Right forelimb (tissue), 1 donor: ENCODE data around the gene SLFN12.
A peak's percentile ranks its signal among the peaks of the same experiment; 100 is the strongest.
"Not testable (repeated sequence)": the region's sequence is repeated elsewhere in the genome, so short reads cannot be mapped to it uniquely, and the experiment has no call there.

Experiments used
- DNase-seq: peaks from one replicate; pipeline ENCODE4 v3.0.0-alpha.2; 2018

The SLFN12 gene

DNA sequence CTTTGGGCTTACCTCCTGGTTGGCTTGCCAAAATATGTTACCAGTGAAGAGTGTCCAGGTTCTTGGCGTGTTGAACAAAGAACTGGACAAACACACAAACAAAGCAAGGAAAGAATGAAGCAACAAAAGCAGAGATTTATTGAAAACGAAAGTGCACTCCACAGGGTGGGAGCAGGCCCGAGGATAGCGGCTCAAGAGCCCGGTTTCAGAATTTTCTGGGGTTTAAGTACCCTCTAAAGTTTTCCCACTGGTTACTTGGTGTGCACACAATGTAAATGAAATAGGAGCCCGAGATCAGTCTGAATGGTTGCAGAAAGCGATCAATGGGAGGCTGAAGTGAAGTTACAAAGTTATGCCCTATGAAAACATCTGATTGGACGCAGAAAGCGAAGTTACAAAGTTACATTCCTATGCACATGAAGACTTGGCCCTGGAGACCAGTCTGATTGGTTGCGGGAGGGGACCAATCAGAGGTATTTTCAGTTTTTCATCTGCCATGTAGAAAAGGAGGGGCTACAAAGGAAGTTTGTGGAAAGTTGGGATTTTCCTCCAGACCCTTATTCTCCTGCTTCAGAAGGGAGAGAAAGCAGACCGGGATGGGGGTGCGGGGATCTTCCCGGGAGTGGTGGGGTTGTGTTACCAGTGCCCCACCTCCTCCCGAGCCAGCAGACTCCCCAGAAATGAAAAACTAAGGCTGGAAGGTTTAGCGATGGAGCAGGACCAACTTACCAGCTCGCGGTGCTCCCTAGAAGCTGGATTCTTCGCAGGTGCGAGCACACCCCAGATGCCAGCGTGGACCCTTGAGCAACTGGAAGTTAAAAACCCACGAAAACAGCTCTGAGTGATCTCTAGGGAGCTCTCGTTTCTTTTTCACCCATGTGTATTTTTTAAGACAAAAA lies at the start of gene SLFN12:
Gene SLFN12 (minus strand): TSS at position 325 of the 899 bp plus-strand sequence. CDS start 9,472 bp downstream, outside the sequence.
- peak; percentile 80 for DNase-seq

DNA sequence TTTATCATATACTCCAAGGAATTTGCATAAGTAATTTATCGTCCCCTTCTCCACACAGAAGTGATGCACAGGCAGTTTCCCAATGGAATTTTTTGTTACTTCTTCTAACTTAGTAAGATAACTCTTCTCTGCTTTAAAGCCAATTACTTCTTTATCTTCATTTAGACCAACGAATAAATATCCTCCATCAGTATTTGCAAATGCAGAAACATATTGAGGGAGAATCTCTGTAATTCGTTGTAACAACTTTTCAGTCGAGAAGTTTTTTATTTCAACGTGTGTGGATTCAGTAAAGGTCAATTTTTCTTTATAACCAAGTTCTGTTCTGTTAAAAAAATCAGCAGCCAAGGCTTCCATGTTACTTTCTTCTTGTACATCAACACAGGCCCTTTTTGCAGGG lies 47.0 kb upstream of the SLFN12 start:
- no peak for DNase-seq

DNA sequence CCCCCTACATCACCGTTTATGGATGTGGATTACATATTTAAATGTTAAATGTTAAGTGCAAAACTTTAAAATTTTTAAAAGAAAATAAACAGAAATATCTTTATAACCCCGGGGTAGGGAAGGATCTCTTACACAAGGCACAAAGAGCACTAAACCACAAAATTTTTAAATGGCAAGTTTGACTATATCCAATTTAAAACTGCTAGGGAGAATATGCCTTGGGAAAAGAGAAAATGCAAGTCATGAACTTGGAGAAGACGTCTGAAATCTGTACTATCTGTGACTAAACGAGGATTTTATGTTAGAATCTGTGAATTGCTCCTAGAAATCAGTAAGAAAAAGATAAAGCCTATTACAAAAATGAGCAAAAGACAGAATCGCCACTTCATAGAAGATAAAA lies 44.9 kb upstream of the SLFN12 start:
- DNase-seq: no peak

DNA sequence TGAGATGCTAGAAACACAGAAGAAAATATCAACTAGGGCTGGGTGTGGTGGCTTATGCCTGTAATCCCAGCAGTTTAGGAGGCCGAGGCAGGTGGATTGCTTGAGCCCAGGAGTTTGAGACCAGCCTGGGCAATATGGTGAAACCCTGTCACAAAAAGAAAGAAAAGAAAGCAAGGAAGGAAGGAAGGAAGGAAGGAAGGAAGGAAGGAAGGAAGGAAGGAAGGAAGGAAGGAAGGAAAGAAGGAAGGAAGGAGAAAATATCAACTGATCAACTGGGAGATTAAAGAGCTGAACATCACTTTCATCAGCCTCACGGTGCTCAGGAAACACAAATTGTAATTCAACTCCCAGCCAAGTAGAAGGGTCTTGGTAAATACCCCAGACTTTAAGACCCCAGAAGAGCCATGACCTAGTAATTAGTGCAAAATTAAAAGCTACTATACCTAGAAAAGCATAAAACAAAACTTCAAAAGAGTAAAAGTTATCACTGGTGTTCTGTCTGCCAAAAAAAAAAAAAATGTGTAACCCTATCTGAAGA lies 44.1 kb upstream of the SLFN12 start:
- no peak for DNase-seq

DNA sequence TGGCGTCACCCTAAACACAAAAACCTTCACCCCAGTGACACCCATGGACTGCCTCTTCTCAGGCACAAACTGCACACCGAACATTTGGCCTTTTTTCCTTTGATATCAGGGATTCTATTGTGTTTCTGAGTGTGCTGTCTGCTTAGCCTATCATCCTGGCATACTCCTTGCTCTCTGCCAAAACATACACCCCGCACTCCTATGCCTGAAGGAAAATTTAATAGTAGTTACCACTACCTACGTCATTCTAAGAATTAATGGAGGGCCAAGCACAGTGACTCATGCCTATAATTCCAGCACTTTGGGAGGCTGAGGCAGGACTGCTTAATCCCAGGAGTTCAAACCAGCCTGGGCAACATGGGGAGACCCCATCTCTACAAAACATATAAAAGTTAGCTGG lies 36.2 kb upstream of the SLFN12 start:
- no peak for DNase-seq

DNA sequence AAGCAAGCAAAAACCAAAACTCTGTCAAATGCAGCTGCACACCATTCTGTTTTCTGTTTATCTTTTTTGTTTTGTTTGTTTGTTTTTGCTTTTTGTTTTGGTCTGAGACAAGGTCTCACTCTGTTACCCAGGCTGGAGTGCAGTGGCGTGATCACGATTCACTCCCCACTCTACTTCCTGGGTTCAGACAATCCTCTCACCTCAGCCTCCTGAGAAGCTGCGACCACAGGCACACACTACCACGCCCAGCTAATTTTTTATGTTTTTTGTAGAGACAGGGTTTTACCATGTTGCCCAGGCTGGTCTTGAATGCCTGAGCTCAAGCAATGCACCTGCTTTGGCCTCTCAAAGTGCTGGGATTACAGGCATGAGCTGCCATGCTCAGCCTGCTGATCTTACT lies 35.5 kb upstream of the SLFN12 start:
- no peak for DNase-seq

DNA sequence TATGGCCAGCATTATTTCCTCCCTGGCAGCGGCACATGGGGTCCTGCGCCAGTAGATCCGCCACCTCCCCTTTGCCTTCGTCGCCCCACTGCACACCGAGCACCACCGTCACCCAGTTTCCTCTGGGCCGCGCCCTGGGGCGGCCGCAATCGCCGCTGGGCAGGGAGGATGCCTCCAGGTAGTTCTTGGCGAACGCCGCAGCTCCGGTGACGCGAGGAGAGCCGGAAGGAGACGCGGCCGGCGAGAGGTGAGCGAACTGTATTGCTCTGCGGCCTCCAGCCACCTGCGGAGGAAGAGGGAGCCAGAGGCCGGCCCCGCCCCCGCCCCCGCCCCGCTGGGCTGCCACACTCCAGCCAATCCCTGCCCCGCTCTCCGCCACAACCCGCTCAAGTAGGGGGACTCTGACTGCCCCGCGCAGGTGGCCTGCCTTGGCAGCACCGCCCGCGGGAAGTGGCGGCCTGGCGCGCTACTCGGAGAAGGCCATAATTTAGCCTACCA lies 28.1 kb upstream of the SLFN12 start:
- DNase-seq: no peak

DNA sequence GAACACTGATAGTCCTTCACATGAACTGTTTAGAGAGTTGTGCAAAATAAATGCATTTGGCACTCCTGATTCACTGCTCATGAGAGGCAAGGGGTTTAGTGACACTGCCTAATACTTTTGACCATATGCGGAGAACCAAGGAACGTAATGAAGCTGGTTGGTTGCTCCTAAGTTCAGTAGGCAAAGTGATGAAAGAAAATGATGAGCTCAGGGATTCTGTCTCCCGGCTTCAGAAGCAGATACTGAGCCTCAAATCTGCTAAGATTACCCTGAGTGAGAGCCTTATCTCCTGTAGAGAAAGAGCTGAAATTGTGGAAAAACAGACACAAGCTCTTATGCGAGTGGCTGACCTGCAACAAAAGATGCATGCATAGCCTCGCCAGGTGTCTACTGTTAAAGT lies 21.7 kb upstream of the SLFN12 start:
- DNase-seq: not testable (repeated sequence)

DNA sequence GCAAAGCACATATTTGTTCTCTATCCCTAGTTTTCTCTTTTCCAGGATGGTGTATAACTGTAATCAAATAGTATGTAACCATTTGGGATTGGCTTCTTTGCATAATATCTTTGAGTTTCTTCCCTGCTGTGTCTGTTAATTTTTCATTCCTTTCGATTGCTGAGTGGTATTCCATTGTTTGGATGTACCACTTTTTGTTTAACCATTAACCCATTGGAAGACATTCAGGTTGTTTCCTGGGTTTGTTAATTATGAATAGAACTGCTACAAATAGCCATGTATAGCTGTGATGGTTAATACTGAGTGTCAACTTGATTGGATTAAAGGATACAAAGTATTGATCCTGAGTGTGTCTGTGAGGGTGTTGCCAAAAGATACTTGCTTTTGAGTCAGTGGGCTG lies 20.9 kb upstream of the SLFN12 start:
- DNase-seq: no peak

DNA sequence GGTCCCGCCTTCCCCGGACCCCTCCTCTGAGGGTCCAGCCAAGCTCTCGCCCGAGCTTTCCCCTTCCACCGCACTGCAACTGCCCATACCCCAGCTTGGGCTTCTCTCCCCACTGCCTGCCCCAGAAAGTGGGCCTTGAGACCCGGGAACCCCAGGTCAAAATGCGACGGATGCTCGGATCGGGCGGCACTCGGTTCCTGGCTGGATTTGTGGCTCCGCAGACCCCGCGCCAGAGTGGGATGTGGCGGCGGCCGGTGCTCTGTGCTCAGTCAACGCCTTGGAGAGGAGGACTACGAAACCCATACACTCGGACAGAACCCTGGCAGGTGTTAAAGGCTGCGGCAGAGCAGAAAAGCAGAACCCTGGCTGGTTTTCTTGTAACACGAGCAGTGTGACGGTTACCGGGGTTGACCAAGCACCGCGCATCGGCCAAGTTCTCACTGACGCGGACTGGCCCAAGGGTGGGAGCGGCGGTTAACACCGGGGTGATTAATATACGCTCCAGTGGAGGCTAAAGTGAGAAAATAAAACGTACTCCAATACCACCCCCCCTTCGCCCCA lies 17.2 kb upstream of the SLFN12 start:
- DNase-seq: peak; percentile 63

DNA sequence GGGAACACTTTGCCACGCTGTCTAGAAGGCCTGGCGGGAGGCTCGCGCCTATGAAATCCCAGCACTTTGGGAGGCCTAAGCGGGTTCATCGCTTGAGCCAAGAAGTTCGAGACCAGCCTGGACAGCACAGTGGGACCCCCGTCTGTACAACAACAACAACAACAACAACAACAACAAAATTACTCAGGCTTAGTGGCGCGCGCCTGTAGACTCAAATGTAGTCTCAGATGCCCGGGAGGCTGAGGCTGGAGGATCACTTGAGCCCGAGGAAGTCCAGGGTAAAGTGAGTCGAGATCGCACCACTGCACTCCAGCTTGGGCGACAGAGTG lies 16.6 kb upstream of the SLFN12 start:
- no peak for DNase-seq

DNA sequence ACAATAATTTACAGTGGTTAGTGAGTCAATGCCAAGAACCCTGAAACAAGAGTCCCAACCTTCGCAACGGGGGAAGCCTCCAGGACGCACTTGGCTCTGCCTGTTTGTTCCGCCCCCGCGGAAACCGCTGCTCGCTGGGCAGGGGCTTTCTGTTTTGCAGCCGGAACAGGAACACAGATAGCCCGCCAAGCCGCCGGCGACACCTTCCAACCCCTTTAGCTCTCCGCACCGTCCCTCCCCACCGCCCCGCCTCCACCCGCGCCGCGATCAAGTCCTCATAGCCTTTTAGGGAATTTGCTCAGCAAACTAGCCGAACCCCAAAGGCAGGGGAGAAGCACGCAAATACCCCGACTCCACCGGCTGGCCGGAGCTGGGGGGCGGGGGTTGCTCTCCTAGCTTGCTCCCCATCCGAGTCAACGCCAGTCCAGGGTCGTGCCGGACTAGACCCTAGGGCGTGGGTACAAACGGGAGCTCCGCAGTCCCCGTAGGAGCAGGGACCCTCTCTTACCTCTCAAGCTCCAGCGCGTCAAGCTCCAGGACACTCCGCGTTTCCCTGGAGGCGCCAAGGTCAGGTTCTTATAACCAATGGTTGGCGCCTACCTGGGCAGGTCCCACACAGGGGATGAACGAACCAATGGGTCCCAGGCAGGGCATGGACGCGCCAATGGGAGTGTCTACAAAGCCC lies 16.1 kb upstream of the SLFN12 start, which contains the start of gene SLFN13:
Gene SLFN13 (minus strand): TSS at position 553 of the 685 bp plus-strand sequence. CDS start 3,086 bp downstream, outside the sequence.
- DNase-seq: peak; percentile 78

DNA sequence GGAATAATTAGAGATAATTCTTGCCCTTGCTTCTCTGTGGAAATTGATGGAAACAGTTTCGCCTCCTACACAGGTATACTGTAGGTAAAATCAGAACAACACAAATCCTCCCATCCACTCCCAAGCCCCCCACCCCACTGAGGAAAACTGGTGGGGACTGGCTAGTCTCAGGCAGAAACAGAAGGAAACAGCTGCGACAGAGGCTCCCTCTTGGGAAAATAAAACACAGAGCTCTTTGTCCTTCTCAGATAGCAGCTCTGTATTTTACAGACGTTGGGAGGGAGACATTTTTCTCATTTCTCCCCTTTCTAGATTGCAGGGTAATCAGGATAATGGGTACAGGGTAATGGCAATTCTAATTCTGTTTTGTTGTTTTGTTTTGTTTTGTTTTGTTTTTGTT lies 15.2 kb upstream of the SLFN12 start:
- no peak for DNase-seq

DNA sequence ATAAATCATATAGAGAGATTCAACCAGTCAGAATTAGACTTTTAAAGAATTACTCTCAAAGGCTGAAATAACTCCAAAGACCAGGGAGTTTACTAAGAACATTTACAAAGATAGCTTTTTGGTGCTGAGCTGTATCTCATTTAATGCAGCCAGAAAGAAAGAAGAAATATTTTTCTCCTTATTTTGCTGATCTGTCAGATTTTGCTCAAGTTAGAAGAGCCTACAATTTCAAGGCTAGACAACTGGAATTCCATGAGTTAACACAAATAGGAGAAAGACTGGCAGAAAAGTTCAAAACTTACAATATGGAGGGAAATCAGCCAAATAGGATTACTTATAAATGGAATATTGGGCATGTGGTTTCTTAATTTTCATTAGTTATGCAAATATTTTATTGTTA lies 6.1 kb upstream of the SLFN12 start:
- DNase-seq: no peak

DNA sequence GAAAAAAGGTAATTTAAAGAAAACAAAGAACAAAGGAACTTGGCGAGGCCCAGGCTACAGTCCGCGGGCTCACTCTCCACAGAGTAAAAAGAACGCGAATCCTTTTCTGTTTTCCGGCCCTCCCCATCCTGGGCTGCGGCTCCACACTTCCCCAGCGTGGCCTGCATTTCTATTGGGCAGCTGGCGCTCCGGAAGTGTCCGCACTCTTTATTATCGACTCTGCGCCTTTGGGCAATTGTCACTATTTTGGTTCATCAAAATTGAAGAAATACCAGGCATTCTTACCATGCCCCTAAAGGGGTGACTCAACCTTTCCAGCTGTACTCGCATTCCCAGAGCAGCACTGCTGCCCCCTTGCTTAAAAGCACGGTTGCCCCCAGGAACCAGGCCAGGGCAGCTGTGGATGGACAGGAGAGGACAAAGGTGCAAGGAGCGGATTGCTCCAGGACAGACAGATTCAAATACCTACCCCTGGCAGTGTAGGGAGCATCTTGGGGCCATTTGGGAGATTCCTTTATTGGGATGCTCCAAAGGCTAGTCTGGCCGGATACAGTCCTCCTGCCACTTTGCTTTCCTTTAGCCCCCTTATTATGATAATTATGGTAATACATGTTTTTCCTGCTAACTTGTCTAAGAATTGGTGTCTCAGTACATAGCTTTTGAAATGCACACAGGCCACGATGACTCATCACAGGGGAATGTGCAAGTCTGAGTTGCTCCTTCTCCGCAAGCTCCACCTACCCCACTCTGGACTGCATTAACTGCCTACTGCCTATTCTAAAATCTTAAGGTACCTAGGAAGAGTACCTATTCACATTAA lies 985 bp upstream of the SLFN12 start:
- DNase-seq: peak; percentile 69

DNA sequence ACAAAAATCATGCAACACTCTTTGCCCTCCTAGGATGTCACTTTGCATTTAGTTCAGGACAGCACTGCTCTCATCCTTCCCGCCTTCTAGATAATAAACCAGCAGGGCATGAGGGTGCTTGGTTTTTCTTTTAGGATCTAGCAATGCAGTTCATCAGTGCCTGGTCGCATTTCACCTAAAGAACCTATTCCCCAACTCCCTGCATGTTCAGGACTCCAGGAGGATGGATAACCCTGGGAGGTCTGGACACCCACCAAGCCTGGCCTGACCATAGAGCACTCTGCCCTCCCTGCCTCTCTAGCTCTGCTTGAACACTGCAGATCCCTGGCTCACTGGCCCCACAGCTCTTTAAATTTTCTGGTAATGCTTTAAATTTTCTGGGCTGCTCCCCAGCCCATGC lies 2.6 kb downstream of the SLFN12 start:
- no peak for DNase-seq

DNA sequence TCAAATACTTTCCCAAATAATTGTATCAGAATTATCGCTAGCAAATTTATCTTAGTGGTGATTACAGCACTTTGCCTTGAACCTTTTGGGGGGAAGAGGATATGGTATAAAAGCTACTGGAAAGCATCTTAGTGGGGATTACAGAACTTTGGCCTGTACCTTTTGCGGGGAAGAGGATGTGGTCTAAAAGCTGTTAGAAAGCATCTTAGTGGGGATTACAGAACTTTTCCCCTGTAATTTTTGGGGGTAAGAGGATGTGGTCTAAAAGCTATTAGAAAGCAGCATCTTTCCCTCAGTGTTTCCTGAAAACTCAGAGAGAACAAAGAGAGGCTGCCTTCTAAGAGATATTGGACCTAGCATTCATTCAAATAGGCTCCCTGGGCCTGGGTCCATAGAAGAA lies 4.1 kb downstream of the SLFN12 start:
- no peak for DNase-seq

DNA sequence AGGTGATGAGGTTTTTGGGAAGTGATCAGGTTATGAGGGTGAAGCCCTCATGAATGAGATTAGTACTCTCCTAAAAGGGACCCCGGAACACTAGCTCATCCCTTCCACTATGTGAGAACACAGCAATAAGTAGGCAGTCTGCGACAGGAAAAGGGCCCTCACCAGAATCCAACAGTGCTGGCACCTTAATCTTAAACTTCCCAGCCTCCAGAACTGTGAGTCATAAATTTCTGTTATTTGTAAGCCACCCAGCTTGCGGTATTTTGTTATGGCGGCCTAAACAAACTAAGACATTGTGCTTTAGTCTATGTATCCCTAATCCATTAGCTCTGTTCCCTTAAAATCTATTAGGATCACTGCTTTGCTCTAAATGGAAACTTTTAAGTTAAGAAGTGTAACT lies 8.5 kb downstream of the SLFN12 start:
- DNase-seq: no peak

DNA sequence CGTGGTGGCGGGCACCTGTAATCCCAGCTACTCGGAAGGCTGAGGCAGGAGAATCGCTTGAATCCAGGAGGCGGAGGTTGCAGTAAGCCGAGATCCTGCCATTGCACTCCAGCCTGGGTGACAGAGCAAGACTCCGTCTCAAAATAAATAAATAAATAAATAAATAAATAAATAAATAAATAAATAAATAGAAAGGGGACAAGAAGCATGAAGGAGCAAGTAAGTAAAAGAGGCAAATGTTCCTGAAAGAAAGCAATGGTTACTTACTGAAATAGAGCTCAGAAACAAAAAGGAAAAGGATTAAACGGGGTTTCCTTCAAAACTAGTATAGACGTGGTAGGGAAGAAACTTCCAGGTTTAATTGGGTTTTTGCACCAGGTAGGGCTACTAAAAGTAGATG lies 11.2 kb downstream of the SLFN12 start:
- DNase-seq: not testable (repeated sequence)

DNA sequence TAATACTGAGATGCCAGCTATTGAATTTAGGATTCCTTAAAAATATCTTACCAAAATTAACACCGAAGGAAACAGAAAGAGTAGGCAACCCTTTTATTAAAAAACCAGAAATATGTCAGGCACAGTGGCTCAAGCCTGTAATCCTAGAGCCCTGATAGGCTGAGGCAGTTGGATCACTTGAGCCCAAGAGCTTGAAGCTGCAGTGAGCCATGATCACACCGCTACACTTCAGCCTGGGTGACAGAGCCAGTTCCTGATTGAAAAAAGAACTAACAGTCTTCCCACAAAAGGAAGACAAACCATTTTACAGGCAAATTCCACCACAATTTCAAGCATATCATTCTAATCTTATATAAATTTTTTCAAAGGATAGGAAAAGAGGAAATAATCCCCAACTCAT lies 15.6 kb downstream of the SLFN12 start:
- no peak for DNase-seq

DNA sequence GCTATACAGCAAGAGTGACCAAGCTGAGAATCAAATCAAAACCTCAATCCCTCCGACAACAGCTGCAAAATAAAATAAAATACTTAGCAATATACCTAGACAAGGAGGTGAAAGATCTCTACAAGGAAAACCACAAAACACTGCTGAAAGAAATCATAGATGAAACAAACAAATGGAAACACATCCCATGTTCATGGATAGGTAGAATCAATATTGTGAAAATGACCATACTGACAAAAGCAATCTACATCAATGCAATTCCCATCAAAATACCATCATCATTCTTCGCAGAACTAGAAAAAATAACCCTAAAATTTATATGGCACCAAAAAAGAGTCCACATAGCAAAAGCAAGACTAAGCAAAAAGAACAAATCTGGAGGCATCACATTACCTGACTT lies 17.6 kb downstream of the SLFN12 start:
- not testable (repeated sequence) for DNase-seq

DNA sequence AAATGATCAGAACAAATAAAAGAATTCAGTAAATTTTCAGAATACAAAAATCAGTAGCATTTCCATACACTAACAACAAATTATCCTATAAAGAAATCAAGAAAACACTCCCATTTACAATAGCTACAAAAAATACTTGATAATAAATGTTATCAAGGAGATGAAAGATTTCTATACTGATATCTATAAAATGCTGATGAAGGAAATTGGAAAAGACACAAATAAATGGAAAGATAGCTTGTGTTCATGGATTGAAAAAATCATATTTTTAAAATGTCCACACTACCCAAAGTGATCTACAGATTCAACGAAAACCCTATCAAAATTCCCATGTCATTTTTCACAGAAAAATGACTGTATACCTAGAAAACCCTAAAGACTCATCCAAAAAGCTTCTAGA lies 18.1 kb downstream of the SLFN12 start:
- DNase-seq: no peak

DNA sequence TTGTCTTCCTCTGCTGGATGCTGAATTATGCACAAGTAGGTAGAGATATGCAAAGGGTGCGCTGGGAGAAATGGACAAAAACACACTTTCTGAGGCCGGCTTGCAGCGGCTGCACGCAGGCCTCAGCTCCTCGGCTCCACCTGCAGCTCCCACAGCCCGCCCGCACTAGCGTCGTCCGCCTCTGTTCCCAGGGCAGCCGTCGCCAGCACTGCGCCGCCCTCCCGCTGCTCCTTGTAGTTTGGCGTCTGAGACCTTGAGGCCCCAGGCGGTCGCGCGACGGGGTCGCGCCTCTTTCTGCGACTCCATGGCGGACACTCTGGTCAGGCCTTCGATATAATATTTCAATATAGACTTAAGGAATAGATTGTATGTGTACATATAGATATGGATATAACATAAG lies 24.8 kb downstream of the SLFN12 start:
- DNase-seq: no peak
